Activated T-cell treated with anti-CD3 and anti-CD28 coated beads for 4 hours (primary cell): Measurements from ENCODE around the gene ATAD3C.
"Not testable (repeated sequence)": the region's sequence is repeated elsewhere in the genome, so short reads cannot be mapped to it uniquely, and the experiment has no call there.

Experiments
- DNase-seq: peaks from one replicate; pipeline ENCODE4 v3.0.0-alpha.2; 2020

The ATAD3C gene, protein sequence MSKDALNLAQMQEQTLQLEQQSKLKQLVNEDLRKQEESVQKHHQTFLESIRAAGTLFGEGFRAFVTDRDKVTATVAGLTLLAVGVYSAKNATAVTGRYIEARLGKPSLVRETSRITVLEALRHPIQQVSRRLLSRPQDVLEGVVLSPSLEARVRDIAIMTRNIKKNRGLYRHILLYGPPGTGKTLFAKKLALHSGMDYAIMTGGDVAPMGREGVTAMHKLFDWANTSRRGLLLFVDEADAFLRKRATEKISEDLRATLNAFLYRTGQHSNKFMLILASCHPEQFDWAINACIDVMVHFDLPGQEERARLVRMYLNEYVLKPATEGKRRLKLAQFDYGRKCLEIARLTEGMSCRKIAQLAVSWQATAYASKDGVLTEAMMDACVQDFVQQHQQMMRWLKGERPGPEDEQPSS

DNA sequence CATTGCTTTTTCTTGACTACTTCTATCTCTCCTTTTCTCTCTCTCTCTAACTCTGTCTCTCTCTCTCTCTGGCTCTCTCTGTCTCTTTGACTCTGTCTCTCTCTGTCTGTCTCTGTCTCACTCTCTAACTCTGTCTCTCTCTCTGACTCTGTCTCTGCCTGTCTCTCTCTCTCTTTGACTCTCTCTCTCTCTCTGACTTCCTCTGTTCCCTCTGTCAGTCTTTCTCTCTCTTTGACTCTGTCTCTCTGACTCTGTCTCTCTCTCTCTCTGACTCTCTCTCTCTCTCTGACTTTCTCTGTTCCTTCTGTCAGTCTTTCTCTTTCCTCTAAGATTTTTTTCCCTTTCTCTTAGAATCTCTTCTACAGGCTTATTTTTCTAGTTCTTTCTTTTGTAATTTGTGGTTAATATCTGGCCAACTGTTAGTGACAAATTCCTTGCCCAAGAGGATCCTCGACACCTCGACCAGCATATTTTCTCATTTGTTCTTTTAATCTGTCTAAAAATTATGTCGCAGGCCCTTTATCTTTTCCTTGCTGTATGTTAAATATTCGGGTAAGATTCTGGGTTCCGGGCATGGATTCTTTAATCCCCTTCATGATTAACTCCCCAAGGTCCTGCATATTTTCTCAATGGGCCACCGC lies at the start of gene ATAD3C:
ATAD3C (plus strand) TSS at position 591 of the 641 bp plus-strand sequence. CDS start 995 bp downstream, outside the sequence.
- DNase-seq: no peak

DNA sequence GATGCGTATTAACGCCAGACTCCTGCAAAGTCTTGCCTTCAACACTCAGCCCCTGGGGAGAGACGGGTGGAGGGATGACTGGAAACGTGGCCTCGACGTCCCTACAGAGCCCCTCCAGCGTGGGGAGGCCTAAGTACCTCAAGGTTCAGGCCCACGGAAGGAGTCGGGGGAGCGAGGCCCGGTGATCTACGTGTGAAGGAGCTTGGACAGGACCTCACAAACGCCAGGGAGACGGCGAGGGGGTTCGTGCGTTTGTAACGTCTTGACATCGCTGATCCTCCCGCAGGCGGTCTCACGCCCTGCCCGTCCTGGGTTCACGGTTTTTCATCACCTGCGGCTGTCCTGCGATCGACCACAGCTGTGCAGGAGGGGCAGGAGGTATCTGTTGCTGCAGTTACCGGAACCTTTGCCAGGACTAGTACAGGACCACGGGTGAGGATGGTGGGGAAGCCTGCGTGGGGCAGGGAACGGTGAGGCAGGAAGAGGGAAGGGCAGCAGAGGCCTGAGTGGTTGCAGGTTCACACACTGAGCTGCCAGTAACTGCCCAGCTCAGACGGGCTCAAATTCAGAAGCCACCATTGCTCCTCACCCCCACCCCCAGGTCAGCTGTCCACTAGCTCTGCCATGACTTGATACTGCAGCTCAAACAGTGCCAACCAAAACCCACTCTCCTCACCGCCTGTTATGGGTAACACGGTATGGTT lies 49.5 kb upstream of the ATAD3C start:
- no peak for DNase-seq

DNA sequence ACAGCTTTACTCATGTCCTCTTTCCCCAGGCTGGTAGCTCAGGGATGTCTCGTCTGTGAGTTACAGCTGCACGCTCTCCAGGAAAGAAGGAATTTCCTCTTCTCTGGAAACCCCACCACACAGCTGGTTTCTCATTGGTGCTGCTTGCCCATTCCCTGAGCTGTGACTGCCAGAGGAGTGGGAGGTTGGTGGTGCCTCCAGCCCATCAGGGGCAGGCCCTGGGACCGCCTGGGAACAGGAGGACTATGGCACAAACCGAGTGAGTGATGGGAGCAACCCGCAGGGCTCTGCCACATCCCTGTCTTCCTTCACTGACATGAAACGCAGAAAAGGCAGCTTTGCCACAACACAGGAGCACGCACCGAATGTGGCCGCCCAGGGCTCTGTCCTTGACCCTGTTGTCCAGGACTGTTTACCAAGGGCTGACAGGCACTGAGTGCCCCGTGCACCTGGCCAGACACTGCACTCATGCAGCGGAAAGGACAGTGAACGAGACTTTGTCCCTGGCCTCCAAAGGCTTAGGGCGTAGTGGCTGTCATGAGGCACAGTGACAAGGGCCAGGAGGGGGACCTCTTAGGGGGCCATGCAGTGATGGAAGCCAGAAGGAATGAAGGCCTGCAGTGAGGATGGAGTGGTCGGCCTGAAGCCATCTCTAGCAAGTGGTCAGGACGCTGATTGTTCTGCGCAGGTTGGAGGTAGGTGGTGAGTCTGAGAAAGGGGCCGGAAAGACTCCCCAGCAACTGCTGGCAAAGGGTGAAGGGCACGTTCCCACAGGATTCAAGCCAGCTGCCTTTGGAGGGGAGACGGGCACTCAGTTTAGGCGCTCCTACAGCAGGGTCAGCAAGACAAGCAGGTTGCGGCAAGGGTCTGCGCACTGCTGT lies 48.7 kb upstream of the ATAD3C start:
- no peak for DNase-seq

DNA sequence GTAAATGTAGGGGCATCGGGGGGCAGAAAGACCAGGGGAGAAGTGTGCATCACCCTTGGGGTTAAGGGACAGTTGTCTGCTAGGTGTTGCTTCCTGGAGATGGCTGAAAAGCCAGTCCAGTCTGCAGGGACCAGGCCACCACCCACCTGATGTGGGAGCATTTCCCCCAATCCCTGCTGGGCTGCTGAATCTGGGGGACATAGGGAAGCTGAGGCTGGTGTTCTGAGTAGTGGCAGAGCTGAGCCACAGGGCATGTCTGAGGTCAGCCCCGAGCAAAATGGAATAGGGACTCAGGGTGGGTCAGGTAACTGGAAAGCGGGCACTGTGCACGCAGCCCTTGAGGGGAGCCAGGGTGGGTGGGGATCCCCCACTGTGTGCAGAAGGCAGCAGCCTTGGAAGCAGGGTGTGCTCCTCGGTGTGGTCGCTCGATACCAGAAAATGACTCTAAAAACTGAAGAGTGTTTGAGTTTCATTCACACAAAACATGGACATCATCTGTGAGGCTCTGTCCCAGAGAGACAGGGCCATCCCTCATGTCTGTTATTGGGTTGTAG lies 48.0 kb upstream of the ATAD3C start:
- no peak for DNase-seq

DNA sequence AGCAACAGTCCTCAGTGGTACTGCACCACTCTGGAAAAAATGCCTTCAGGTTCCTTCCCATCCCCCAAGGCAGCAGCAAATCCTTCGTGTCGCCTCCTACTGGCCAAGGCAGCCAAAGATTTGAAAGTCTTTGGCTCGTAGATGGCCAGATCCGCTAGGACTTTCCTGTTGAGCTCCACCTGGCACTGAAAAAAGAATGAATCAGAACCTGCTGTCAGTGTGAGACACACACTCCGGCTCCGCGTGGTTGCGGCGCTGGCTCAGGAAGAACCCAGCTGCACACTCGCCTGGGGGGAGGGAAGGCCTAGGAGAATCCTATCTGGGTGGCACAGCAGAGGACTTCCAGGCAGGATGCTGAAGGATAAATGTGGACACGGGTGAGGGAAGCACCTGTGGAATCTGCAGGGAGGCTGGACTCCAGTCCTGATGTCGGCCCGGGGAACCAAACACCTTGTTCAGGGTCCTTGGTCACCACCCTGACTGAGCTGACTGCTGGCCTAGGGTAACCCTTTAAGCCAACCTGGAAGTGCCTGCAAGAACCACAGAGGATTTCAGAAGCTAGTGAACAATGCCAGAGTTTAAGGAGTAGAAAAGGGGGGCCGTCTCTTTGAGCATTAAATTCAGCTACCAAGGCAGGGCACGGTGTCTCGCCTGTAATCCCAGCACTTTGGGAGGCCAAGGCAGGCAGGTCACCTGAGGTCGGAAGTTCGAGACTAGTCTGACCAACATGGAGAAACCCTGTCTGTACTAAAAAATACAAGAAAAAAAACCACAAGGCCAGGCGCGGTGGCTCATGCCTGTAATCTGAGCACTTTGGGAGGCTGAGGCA lies 47.2 kb upstream of the ATAD3C start:
- DNase-seq: no peak

DNA sequence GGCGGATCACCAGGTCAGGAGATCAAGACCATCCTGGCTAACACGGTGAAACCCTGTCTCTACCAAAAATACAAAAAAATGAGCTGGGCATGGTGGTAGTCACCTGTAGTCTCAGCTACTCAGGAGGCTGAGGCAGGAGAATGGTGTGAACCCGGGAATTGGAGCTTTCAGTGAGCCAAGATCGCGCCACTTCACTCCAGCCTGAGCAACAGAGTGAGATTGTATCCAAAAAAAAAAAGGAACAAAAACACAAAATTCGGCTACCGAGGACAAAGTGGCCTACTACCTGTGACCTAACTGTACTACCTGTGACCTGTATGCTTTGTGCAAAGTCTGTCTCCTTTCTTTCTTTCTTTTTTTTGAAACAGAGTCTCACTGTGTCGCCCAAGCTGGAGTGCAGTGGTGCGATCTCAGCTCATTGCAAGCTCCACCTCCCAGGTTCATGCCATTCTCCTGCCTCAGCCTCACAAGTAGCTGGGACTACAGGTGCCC lies 46.5 kb upstream of the ATAD3C start:
- DNase-seq: not testable (repeated sequence)

DNA sequence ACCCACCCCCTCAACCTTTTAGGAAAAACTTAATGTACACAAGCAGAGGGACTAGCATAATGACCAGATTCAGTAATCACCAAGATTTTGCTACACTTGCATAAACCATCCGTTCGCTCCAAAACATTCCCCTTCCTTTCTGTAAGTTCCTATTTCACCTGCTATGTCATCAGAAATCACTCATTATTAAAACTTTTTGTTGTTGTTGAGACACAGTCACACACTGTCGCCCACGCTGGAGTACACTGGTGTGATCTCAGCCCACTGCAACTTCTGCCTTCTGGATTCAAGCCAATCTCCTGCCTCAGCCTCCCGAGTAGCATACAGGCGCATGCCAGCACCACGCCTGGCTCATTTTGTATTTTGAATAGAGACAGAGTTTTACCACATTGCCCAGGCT lies 45.8 kb upstream of the ATAD3C start:
- no peak for DNase-seq

DNA sequence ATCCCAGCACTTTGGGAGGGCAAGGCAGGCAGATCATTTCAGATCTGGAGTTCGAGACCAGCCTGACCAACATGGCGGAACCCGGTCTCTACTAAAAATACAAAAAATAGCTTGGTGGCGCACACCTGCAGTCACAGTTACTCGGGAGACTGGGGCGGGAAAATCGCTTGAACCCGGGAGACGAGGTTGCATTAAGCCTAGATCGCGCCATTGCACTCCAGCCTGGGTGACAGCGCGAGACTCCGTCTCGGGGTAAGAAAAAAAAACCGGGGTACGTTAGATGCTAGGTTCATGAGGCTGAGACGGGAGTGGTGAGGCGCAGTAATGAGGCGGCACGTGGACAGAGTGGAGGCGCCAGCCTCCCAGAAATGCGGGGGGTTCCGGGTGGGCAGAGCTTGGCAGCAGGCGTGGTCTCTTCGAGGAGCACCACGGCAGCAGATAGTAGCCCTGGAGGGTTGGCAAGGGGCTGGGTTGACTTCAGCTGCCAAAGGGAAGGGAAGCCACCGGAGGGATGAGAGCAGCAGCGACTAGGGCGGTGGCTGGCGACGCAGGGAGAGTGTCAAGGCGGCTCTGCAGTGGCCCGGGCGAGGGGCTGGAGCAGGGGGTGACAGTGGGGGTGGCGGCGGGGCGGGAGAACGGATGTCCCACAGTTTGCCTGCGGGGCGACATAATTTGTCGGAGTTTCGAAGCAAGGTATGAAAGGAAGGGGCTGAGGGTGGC lies 43.2 kb upstream of the ATAD3C start:
- DNase-seq: no peak

DNA sequence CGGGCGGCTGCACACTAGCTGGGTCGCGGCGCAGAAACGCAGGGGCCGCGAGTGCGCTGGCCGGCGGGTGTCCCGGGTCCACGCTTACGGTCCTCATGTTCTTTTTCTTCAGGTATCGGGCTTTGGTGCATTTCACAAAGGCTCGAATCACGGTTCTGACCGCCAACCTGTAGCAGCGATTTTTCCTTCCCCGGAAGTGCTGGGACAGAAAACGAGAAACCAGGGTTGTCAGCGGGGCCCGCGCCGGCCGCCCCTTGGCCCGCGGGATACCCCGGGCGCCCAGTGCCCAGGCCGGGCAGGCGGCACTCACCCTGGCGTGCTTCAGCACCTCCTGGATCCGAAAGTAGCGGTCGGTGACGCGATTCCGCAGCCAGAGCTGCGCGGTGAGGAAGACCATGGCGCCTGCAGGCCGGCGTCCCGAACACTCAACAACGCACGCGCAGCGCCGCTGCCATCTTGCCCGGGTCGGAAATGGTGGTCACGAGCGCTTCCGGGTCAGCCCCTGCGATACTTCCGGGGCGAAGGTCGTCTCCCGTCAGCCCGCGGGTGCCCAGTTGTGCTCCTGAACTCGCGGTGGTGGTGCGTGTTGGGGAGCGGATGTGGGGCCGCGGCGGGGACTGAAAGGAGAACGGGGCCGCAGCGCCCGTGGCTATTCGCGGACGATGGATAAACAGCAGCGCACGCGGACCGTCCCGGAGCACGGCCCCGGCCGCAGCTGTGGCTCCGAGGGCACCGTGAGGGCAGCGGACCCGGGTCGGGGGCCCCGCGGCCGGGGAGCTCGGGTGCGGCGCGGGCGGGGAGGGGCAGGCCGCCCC lies 42.5 kb upstream of the ATAD3C start, which contains the start of gene MRPL20:
MRPL20 (minus strand) TSS at position 473 of the 815 bp plus-strand sequence; CDS start at position 397, 76 bp downstream.
- peak; percentile 92 for DNase-seq

DNA sequence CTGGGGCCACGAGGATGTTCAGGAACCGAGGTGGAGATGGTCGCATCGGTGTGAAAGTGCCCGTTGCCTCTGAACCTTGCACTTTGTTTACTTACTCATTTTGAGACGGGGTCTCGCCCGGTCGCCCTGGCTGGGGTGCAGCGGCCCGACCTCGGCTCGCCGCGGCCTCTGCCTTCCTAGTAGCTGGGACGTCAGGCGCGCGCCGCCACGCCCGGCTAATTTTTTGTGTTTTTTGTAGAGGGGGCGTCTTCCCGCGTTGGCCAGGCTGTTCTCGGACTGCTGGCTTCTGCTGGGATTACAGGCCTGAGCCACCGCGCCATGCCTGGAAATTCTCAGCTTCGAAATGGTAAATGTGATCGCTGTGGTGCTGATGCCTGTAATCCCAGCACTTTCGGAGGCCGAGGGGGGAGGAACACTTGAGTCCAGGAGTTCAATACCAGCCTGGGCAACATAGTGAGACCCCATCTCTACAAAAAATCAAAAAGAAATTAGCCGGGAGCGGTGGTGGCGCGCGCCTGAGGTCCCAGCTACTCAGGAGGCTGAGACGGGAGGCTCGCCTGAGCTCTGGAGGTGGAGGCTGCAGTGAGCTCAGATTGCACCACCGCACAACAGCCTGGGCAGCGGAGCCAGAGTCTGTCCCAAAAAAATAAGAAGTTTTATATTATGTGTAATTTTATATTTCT lies 41.7 kb upstream of the ATAD3C start:
- no peak for DNase-seq

DNA sequence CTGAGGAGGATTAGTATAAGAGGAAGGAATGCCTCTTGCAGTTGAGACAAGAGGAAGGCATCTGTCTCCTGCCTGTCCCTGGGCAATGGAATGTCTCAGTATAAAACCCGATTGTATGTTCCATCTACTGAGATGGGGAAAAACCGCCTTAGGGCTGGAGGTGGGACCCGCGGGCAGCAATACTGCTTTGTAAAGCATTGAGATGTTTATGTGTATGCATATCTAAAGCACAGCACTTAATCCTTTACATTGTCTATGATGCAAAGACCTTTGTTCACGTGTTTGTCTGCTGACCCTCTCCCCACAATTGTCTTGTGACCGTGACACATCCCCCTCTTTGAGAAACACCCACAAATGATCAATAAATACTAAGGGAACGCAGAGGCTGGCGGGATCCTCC lies 39.3 kb upstream of the ATAD3C start:
- DNase-seq: not testable (repeated sequence)

DNA sequence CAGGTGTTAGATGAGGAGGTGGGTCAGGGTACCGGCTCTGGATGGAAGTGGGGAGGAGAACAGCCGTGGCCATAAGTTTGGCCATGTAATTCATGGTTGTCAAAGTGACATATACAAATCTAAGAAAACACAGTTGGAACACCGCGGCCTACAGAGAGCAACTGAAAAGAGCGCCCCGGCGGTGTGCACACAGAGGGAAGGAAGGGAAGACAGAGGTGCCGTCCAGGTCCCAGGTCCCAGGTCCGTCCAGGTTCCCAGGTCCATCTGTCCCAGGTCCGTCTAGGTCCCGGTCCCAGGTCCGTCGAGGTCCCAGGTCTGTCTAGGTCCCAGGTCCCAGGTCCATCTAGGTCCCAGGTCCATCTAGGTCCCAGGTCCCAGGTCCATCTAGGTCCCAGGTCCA lies 37.9 kb upstream of the ATAD3C start:
- DNase-seq: no peak

DNA sequence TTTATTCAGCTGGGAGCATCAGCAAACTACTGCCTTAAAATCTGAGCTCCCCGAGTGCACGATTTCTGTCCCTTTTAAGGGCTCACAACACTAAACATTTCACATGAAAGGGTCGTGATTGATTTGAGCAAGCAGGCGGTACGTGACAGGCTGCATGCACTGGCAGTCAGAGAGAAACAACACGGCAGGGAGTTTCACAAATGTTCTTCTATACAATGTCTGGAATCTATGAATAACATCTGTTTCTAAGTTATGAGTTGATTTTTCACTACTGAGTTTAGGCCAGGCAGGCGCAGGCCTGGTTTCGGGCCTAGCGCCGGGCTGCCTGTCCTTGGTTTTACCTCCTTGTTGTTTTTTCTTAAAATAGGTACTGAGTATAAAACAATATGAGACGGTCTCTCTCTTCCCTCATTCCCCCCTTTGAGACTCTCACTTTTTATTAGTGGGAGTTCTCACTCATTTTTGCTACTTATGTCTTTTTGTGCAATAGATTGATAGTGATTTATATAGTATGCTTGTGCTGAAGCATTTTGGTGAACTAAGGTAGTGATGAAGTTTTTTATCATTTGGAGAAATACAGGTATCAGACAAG lies 37.1 kb upstream of the ATAD3C start:
- DNase-seq: not testable (repeated sequence)

DNA sequence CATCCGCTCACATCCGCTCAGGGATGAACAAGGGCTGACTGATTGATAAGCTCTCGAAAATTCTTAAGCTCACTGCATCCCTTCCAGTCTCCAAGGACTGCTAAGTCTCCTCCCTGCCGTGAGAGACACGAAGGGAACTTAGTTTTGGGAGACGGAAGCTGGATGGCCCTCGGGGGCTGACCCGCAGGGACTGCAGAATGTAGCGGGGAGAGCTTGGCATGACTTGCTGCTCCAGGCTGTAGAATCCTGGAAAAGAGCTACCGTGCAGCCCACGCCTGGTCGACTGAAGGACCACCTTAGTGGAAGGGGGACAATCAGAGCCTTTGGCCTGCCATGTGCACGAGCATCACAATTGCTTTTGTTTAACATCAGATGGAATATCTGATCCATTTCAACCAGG lies 33.7 kb upstream of the ATAD3C start:
- DNase-seq: no peak

DNA sequence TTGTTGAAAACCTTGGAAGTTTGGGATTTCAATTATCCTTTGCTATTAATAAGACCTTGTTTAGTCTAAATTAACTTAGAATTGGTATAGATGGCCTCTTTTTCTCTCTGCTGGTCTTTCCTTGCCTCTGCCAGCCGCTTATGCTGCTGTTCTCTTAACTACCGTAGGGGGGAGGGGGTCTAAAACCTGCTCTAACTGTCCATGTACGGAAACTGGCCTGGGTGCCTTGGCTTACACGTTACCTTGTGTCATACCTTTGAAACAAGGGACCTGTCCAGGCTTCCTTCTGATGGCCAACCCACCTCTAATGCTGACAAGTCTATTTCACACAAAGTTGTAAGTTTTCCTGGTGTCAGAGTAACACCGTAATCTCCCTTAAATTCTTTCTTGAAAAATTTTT lies 32.1 kb upstream of the ATAD3C start:
- DNase-seq: not testable (repeated sequence)

DNA sequence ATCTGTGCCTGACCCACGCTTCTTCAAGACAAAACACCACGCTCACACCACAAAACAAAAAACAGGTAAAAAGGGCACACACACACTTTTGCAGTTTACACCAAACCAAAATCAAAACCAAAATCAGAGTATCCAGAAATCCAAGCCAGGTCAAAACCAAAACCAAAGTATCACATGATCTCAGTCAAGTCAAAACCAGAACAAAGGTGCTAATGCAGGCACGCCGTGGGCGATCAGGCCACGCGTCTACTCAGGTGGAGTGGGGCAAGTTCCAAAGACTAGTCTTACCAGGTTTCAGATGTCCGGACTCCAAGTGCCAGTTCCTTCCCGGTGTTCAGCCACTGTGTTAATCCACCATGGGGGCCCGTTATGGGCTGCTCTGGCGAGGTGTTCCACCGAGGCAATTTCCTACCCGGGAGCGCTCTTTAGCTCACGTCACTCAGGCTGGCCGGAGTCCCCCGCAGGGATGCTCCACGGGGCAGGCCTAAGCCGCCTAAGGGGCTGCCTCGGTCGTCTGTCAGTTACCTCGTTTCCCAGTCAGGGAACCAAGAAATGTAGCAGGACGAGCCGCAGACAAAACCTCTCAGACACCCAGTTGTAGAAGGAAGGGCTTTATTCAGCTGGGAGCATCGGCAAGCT lies 31.5 kb upstream of the ATAD3C start:
- DNase-seq: not testable (repeated sequence)

DNA sequence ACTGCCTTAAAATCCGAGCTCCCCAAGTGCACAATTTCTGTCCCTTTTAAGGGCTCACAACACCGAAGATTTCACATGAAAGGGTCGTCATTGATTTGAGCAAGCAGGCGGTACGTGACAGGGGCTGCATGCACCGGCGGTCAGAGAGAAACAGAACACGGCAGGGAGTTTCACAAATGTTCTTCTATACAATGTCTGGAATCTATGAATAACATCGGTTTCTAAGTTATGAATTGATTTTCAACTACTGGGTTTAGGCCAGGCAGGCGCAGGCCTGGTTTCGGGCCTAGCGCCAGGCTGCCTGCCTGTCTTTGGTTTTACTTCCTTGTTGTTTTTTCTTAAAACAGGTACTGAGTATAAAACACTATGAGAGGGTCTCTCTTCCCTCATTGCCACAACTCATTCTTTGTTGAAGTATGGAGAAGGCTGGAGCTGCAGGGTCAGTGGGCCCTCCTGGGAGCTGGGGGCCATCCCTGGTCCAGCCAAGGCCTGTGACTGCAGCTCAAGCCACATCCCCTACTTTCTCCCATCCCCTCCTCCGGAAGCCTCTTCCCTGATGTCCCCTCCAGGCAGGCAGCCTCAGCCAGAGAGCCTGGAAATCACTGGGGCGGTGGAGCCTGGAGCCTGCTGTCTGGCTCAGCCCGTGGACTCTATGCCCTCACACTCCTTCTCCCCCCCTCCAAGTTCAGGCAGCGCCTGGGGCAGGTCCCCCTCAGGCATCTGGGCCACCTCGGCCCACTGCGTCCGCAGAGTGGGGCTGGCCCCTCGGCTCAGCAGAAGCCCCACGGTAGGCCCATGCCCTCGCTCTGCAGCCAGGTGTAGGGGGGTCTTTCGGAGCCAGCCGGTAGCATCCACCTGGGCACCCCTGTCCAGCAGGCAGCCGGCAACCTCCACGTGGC lies 30.8 kb upstream of the ATAD3C start:
- DNase-seq: no peak
